H7 (cell line): ENCODE results near the gene TLK2. TPM values are rescaled to one million over a fixed set of nuclear protein-coding genes. Genes with fewer than 3 reads are reported as not detected.
"Not testable (repeated sequence)": the region's sequence is repeated elsewhere in the genome, so short reads cannot be mapped to it uniquely, and the experiment has no call there.

Source experiments
- DNase-seq: peaks from one replicate; pipeline ENCODE4 v3.0.0; 2012
- H3K27me3 ChIP-seq: 2 replicates; pipeline ENCODE4 v1.6.0; 2011; ENCODE audit warnings: mild to moderate bottlenecking, low read length; ENCODE audit not compliant: control insufficient read depth, insufficient read depth
- H3K36me3 ChIP-seq: replicated peaks from 2 replicates; pipeline ENCODE4 v1.5.1; 2011; ENCODE audit warnings: low read length; ENCODE audit not compliant: control insufficient read depth, insufficient read depth
- H3K4me3 ChIP-seq: 2 replicates; pipeline ENCODE4 v1.5.1; 2011; ENCODE audit warnings: low read depth, mild to moderate bottlenecking, control low read depth, low read length, moderate library complexity; ENCODE audit not compliant: insufficient read depth
- total RNA-seq: library from RNA; depleted of rRNA; stranded (reverse); fragments of >200 nt; shearing (Covaris generic); gene quantifications from 2 replicates; pipeline ENCODE4 v1.2.3, GENCODE V29; 2014

TLK2 gene
- total RNA-seq, 1 experiment from 2014 or later: 57.6 TPM

- not testable (repeated sequence) for DNase-seq, H3K36me3 ChIP-seq, H3K27me3 ChIP-seq, H3K4me3 ChIP-seq
Observed at GRCh38 chr17:62560971-62561370, 82.3 kb downstream of the TLK2 start.

- no peak for DNase-seq
- H3K27me3 ChIP-seq: no peaks in the 10 kb centered on the region
- no peaks in the 10 kb centered on the region; the same call in none of the 2 replicates for H3K36me3 ChIP-seq
- no peak overlapping the region for H3K4me3 ChIP-seq
Observed at GRCh38 chr17:62562656-62563055, 84.0 kb downstream of the TLK2 start.

- no peak for DNase-seq
- Histone ChIP-seq H3K4me3 (no peak overlapping the region), H3K36me3 (no peaks in the 10 kb centered on the region; the same call in none of the 2 replicates), H3K27me3 (no peaks in the 10 kb centered on the region)
Observed at GRCh38 chr17:62565817-62566216, 87.2 kb downstream of the TLK2 start.

- Histone ChIP-seq H3K36me3 (no peaks in the 10 kb centered on the region; the same call in 1 of the 2 replicates), H3K27me3 (no peaks in the 10 kb centered on the region), H3K4me3 (no peak overlapping the region)
- DNase-seq: no peak
Observed at GRCh38 chr17:62566996-62567578, 88.5 kb downstream of the TLK2 start.

GRCh38 chr17:62572488-62572887 lies 93.9 kb downstream of the TLK2 start:
- Histone ChIP-seq H3K36me3 (peaks cover 4% of the 10 kb centered on the region), H3K4me3 (no peak overlapping the region), H3K27me3 (no peaks in the 10 kb centered on the region)
- DNase-seq: no peak

- peaks cover 4% of the 10 kb centered on the region for H3K36me3 ChIP-seq
- no peak overlapping the region for H3K4me3 ChIP-seq
- H3K27me3 ChIP-seq: no peaks in the 10 kb centered on the region
- no peak for DNase-seq
Observed at GRCh38 chr17:62572888-62573401, 94.3 kb downstream of the TLK2 start.

GRCh38 chr17:62573480-62574117 lies 95.0 kb downstream of the TLK2 start:
- H3K36me3 ChIP-seq: peaks cover 4% of the 10 kb centered on the region
- no peak for DNase-seq
- no peaks in the 10 kb centered on the region for H3K27me3 ChIP-seq
- no peak overlapping the region for H3K4me3 ChIP-seq

- no peaks in the 10 kb centered on the region for H3K27me3 ChIP-seq
- H3K36me3 ChIP-seq: peaks cover 5% of the 10 kb centered on the region
Observed at GRCh38 chr17:62576382-62576781, 97.8 kb downstream of the TLK2 start.

GRCh38 chr17:62578757-62579487 lies 100.3 kb downstream of the TLK2 start:
- H3K27me3 ChIP-seq: no peaks in the 10 kb centered on the region
- DNase-seq: no peak
- H3K36me3 ChIP-seq: peaks cover 1% of the 10 kb centered on the region
- no peak overlapping the region for H3K4me3 ChIP-seq

More at GRCh38 chr17:62576382-62576781, 97.8 kb downstream of the TLK2 start:
- DNase-seq: no peak
- no peak overlapping the region for H3K4me3 ChIP-seq

GRCh38 chr17:62580947-62581346 lies 102.3 kb downstream of the TLK2 start:
- H3K27me3 ChIP-seq: no peaks in the 10 kb centered on the region
- DNase-seq: no peak
- H3K36me3 ChIP-seq: peaks cover 1% of the 10 kb centered on the region
- H3K4me3 ChIP-seq: no peak overlapping the region

- DNase-seq: no peak
- Histone ChIP-seq H3K4me3 (no peak overlapping the region), H3K36me3 (peaks cover 2% of the 10 kb centered on the region), H3K27me3 (no peaks in the 10 kb centered on the region)
Observed at GRCh38 chr17:62581764-62582163, 103.1 kb downstream of the TLK2 start.

GRCh38 chr17:62587554-62587953 lies 108.9 kb downstream of the TLK2 start:
- no peak for DNase-seq
- no peak overlapping the region for H3K4me3 ChIP-seq
- no peaks in the 10 kb centered on the region for H3K27me3 ChIP-seq
- H3K36me3 ChIP-seq: peaks cover 6% of the 10 kb centered on the region

- H3K27me3 ChIP-seq: no peaks in the 10 kb centered on the region
- H3K4me3 ChIP-seq: no peak overlapping the region
- peaks cover 6% of the 10 kb centered on the region for H3K36me3 ChIP-seq
- DNase-seq: no peak
Observed at GRCh38 chr17:62588109-62588508, 109.5 kb downstream of the TLK2 start.

- Histone ChIP-seq H3K36me3 (peaks cover 7% of the 10 kb centered on the region), H3K4me3 (no peak overlapping the region), H3K27me3 (no peaks in the 10 kb centered on the region)
- no peak for DNase-seq
Observed at GRCh38 chr17:62591333-62591732, 112.7 kb downstream of the TLK2 start.

GRCh38 chr17:62591822-62592221 lies 113.2 kb downstream of the TLK2 start:
- DNase-seq, H3K36me3 ChIP-seq, H3K27me3 ChIP-seq, H3K4me3 ChIP-seq: not testable (repeated sequence)
